ENCODE results near the gene RCCD1. TPM values are rescaled to one million over a fixed set of nuclear protein-coding genes. Genes with fewer than 3 reads are reported as not detected.

Gene RCCD1
- total and polyA plus RNA-seq, 9 of the 15 experiments (the other 6 are each of a cell fraction or from before 2014, with no cell fraction given): 11.1 to 51.4 (median 24.7) TPM

DNA sequence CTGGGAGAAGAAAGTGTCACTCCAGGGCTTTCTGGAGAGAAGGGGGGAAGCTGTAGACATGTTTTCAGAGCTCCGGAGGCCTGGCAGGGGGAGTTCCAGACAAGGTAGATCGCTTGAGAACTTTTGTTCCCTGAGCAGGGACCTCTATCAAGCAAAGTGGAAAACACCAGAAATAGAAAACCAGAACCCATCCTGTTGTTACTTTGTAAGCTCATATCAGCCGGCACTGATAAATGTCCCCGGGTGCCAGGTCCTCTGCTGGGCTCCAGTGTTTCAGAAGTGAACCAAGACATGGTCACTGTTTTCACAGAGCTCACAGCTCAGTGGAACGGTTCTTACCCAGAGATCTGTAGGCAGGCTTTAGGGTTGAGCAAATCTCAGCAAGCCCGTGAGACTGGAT is 35.8 kb upstream of the RCCD1 start:
- Histone ChIP-seq H2AFZ (ENCODE audit: low read depth, low read length) (no peak overlapping the region), H3K9ac (ENCODE audit: insufficient read depth in 1 of 2, low read depth in 2 of 2, low read length in 2 of 2) (no peak overlapping the region), H3K27ac (ENCODE audit: extremely low read depth, low read depth, low read length) (no peak overlapping the region; the same call in 2 of the 3 replicates), H3K4me1 (replicated peaks in 1 of 2; ENCODE audit: control insufficient read depth in 2 of 2, insufficient read depth in 2 of 2, low read length in 2 of 2) (peaks cover 30 to 31% of the 10 kb centered on the region in 2 experiments), H3K27me3 (ENCODE audit: control insufficient read depth in 2 of 2, insufficient read depth in 2 of 2, low read length in 2 of 2) (no peaks in the 10 kb centered on the region), H3K4me3 (no peak overlapping the region), H3K4me2 (ENCODE audit: insufficient read depth, low read length) (no peak overlapping the region), H3K9me3 (replicated peaks; ENCODE audit: control insufficient read depth, insufficient read depth, low read depth, low read length) (no peaks in the 10 kb centered on the region), H3K9me1 (ENCODE audit: control insufficient read depth, insufficient read depth, low read length) (no peaks in the 10 kb centered on the region), H4K20me1 (replicated peaks; ENCODE audit: control insufficient read depth, insufficient read depth, low read length) (no peaks in the 10 kb centered on the region), H3K36me3 (ENCODE audit: control insufficient read depth, insufficient read depth, low read length) (peaks cover 90% of the 10 kb centered on the region), H3K79me2 (ENCODE audit: control insufficient read depth, insufficient read depth, low read length) (peaks cover 6% of the 10 kb centered on the region)
- DNase-seq (ENCODE audit: extremely low read depth in 1 of 4, low spot score in 3 of 4) (no peak), ATAC-seq (no peak), FAIRE-seq (no peak)
- in situ Hi-C loops (cut with MboI): no loop called here
- TF ChIP-seq RNF2 (IDR thresholded peaks at IDR 0.05) (no peak), ZBTB17 (CRISPR knock-in tag; IDR thresholded peaks at IDR 0.05) (no peak)
- WGBS (ENCODE audit: insufficient coverage, low coverage, missing lambda C conversion rate): 90% methylated on average over 6 of the region's 6 CpGs
- intact Hi-C loops (cut with micrococcal nuclease): no loop called here
- POLR2A ChIA-PET: interaction anchor here (0.7 to 2.0 kb wide), 6 partner anchors 10 to 281 kb away, joined by 3 to 20 read pairs (median 6); partner anchors contain the start of genes HDDC3 and MAN2A2
- CTCF ChIA-PET (ENCODE audit: low intra/inter-chr PET ratio): no interaction called here
- no TSS peak for BruUV-seq (replicated peaks)

DNA sequence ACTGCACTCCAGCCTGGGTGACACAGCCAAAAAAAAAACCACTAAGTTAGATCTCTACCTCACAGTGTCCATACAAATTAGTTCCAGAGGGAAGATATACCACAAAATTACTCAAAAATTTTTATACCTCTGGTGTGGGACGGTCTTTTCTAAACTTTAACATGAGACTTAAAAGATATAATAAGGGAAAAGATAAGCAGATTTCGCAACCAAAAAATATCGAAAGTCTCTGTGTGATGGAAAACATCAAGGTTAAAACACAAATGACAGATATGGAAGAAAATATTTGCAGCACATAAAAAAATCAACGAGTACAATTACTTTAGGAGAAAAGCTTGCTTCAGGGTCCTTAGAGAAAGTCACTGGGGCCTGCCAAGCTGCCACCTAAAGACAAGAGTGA is 32.8 kb upstream of the RCCD1 start:
- Histone ChIP-seq H3K27me3 (ENCODE audit: control insufficient read depth in 2 of 2, insufficient read depth in 2 of 2, low read length in 2 of 2) (no peaks in the 10 kb centered on the region), H3K27ac (ENCODE audit: extremely low read depth, low read depth, low read length) (no peak overlapping the region), H3K36me3 (ENCODE audit: control insufficient read depth, insufficient read depth, low read length) (peaks cover 63% of the 10 kb centered on the region), H3K4me2 (ENCODE audit: insufficient read depth, low read length) (no peak overlapping the region), H3K79me2 (ENCODE audit: control insufficient read depth, insufficient read depth, low read length) (no peaks in the 10 kb centered on the region; the same call in 2 of the 3 replicates), H3K9ac (ENCODE audit: insufficient read depth in 1 of 2, low read depth in 2 of 2, low read length in 2 of 2) (no peak overlapping the region), H3K4me3 (no peak overlapping the region), H3K9me3 (replicated peaks; ENCODE audit: control insufficient read depth, insufficient read depth, low read depth, low read length) (no peaks in the 10 kb centered on the region), H3K4me1 (replicated peaks in 1 of 2; ENCODE audit: control insufficient read depth in 2 of 2, insufficient read depth in 2 of 2, low read length in 2 of 2) (peaks cover 11 to 18% of the 10 kb centered on the region in 2 experiments), H4K20me1 (replicated peaks; ENCODE audit: control insufficient read depth, insufficient read depth, low read length) (no peaks in the 10 kb centered on the region), H2AFZ (ENCODE audit: low read depth, low read length) (no peak overlapping the region), H3K9me1 (ENCODE audit: control insufficient read depth, insufficient read depth, low read length) (no peaks in the 10 kb centered on the region)
- WGBS (ENCODE audit: insufficient coverage, low coverage, missing lambda C conversion rate): 79% methylated on average over 4 of the region's 4 CpGs
- intact Hi-C loops (cut with micrococcal nuclease) (no loop called here), in situ Hi-C loops (cut with MboI) (no loop called here)
- no TSS peak for BruUV-seq (replicated peaks)
- FAIRE-seq: no peak
- ChIA-PET CTCF (ENCODE audit: low intra/inter-chr PET ratio) (no interaction called here), POLR2A (interaction anchor here (0.8 to 3.7 kb wide), 8 partner anchors 7 to 73 kb away, joined by 3 to 26 read pairs (median 10); partner anchors contain the start of genes HDDC3, MAN2A2 and UNC45A)
- DNase-seq (ENCODE audit: extremely low read depth in 1 of 4, low spot score in 3 of 4): no peak
- TF ChIP-seq ZNF77 (CRISPR knock-in tag; IDR thresholded peaks at IDR 0.05): no peak
- TF ChIP-seq NFIX (CRISPR knock-in tag; IDR thresholded peaks at IDR 0.05; ENCODE audit: low read depth): no peak
- peak; percentile 90 for TF ChIP-seq CEBPB (tag; IDR thresholded peaks at IDR 0.05)
- no peak for TF ChIP-seq CEBPG (CRISPR knock-in tag; IDR thresholded peaks at IDR 0.05)
- TF ChIP-seq CEBPG (tag; conservative IDR thresholded peaks at IDR 0.05 in 1 of 2, IDR thresholded peaks at IDR 0.05 in 1 of 2): peak; percentile 24 to 54; a peak in 3 of 4 replicates
- no peak for TF ChIP-seq PTRF (tag; IDR thresholded peaks at IDR 0.05)
- 0 out of 2 replicates have a peak, but pooled peaks have one; percentile 15 for TF ChIP-seq POLR2A (conservative IDR thresholded peaks at IDR 0.05)
- no peak for ATAC-seq

All from K562 (cell line).